ENCODE data around the gene ARSB. TPM values are rescaled to one million over a fixed set of nuclear protein-coding genes. Genes with fewer than 3 reads are reported as not detected.

ARSB gene
- total and polyA plus RNA-seq, 12 donors: 1.7 to 21.4 (median 14.1) TPM

DNA sequence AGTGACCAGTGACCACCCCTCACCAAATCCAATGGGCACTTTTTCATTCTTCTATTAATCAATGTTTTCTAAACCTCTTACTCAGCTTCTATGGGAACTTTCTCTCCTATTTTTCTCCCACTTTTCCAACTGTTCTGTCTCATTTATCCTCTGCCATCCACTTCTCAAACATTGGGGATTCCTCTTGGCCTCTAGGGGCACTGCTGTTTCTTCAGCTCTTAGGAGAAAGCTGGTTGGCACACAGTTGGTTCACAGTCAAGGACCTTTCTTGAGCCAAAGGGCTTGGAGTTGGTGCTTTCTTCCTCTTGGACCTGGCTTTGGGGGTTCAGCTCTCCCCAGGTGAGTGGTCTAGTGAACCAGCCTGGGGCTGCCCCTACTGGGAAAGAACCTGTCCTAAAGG is 224.3 kb downstream of the ARSB start:
- Histone ChIP-seq H3K9me3 (no peaks in the 10 kb centered on the region), H3K4me1 (peaks cover 0 to 48% (median 0%) of the 10 kb centered on the region in 9 donors), H3K36me3 (no peaks in the 10 kb centered on the region), H3K27ac (peak overlapping the region in 1 of 10 donors; percentile 56), H3K27me3 (peaks cover 0 to 3% (median 0%) of the 10 kb centered on the region in 7 donors), H3K4me3 (no peak overlapping the region)
- ATAC-seq: no peak
- no peak for DNase-seq
- TF ChIP-seq, protein P1, sequence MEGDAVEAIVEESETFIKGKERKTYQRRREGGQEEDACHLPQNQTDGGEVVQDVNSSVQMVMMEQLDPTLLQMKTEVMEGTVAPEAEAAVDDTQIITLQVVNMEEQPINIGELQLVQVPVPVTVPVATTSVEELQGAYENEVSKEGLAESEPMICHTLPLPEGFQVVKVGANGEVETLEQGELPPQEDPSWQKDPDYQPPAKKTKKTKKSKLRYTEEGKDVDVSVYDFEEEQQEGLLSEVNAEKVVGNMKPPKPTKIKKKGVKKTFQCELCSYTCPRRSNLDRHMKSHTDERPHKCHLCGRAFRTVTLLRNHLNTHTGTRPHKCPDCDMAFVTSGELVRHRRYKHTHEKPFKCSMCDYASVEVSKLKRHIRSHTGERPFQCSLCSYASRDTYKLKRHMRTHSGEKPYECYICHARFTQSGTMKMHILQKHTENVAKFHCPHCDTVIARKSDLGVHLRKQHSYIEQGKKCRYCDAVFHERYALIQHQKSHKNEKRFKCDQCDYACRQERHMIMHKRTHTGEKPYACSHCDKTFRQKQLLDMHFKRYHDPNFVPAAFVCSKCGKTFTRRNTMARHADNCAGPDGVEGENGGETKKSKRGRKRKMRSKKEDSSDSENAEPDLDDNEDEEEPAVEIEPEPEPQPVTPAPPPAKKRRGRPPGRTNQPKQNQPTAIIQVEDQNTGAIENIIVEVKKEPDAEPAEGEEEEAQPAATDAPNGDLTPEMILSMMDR (IDR thresholded peaks at IDR 0.05): peak in 3 of 9 donors; percentile 6 to 9 (median 8)
- intact Hi-C loops (cut with DNase I): no loop called here

DNA sequence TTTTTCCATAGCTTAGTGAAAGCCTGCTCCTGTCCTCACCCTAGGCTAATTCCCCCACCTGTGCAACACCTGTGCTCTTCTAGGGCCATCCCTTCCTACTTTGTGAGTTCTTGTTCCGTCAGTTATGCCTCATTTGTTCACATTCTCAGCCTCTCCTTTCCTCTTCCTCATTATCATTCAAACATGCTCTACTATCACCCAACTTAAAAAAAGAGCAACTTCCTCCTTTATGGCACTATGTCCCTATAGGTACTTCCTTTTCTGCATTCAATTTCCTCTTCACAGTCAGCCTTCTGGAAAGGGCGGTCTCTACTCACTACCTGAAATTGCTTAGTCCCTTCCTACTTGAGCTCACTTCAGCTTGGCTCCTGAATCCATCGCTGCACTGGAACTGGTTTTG is 224.7 kb downstream of the ARSB start:
- 87 to 93% methylated on average over 3 of the region's 3 CpGs for WGBS, 2 donors
- no peaks in the 10 kb centered on the region for H3K36me3 ChIP-seq
- no peaks in the 10 kb centered on the region for H3K9me3 ChIP-seq
- H3K27me3 ChIP-seq: peaks cover 0 to 3% (median 0%) of the 10 kb centered on the region in 7 donors
- peak overlapping the region in 1 of 10 donors; percentile 56 for H3K27ac ChIP-seq
- TF ChIP-seq, protein P1 (IDR thresholded peaks at IDR 0.05): no peak
- H3K4me3 ChIP-seq: no peak overlapping the region
- ATAC-seq: peak in 4 of 8 donors; percentile 18 to 32 (median 24)
- no peak for DNase-seq
- intact Hi-C loops (cut with DNase I): no loop called here
- peaks cover 0 to 52% (median 0%) of the 10 kb centered on the region in 9 donors for H3K4me1 ChIP-seq

DNA sequence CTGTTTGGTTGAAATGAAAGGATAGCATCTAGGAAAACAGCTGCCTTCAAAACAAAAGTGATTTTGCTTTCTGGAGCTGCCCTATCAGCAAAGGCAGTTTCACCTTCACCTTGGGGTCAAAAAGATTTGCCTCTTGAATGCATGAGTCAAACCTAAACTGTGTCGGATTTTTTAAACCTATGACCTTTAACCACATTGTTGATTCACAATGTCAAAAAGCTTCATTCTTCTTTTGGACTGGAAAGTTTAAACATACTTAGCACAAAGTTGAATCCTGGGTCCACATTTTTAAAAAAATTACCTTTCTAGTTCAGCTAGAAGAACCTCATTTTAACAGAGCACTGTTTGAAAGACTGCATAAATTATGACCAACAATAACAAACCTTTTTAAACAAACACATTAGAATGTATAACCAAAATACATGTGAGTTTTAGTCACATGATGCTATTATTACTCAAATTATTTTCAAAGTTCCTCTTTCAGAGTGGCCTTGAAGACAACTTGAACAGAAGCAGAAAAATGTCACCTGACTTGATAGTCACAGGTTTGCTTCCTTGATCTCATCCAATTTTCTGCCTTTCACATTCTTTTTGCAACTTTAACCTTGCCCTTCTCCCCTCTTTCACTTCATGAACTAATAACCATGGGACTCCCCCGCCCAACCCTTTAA is 226.8 kb downstream of the ARSB start:
- DNase-seq (no peak), ATAC-seq (no peak)
- 85 to 94% methylated on average over 2 of the region's 2 CpGs for WGBS, 2 donors
- peaks cover 0 to 55% (median 0%) of the 10 kb centered on the region in 9 donors for H3K4me1 ChIP-seq
- no peak overlapping the region for H3K4me3 ChIP-seq
- no peaks in the 10 kb centered on the region for H3K27me3 ChIP-seq
- H3K9me3 ChIP-seq: no peaks in the 10 kb centered on the region
- H3K36me3 ChIP-seq: no peaks in the 10 kb centered on the region
- TF ChIP-seq, protein P1 (IDR thresholded peaks at IDR 0.05): no peak
- peak overlapping the region in 1 of 10 donors; percentile 36 for H3K27ac ChIP-seq
- intact Hi-C loops (cut with DNase I): no loop called here

DNA sequence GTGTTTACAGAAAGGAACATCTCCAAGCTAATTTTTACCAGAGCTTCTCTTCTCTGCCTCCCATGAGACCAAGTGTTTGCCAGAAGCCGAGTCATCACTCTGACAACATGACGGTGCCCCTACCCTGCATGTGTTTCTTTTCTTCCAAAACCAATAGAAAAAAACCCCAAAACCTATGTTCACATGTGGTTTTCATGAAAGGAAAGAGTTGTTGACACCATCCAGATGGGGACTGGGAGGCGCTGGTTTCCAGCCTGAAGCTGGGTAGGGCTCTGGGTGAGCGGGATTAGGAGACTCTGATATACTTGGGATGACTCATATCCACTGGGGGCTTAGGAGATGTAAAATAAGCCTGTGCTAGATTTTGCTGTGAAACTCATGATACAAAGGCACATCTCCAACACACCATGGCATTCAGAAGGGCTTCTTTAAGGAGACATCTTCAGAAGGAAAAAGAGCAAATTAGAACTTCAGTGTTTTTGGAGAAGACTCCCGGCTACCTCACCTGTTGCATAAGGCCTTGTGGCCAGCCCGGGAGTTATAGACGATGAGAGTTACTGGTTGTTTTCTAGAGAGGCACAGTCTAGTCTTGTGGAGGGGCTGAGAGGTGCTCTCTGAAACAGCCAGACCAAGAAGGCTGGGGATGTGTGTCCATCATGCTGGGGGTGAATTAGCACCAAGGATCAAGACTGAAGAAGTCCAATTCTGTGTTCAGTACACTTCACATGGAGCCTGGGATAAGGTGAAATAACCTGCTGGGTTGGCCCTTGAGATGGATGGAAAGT is 227.6 kb downstream of the ARSB start:
- H3K27me3 ChIP-seq: no peaks in the 10 kb centered on the region
- H3K4me3 ChIP-seq: no peak overlapping the region
- DNase-seq (no peak), ATAC-seq (peak; percentile 40 to 83 (median 58))
- H3K9me3 ChIP-seq: no peaks in the 10 kb centered on the region
- WGBS, 2 donors: 78 to 82% methylated on average over 7 of the region's 7 CpGs
- H3K27ac ChIP-seq: peak overlapping the region in 2 of 10 donors; percentile 30 to 36
- H3K36me3 ChIP-seq: no peaks in the 10 kb centered on the region
- peaks cover 0 to 55% (median 0%) of the 10 kb centered on the region in 9 donors for H3K4me1 ChIP-seq
- TF ChIP-seq, protein P1 (IDR thresholded peaks at IDR 0.05): no peak
- intact Hi-C loops (cut with DNase I): no loop called here

All from heart right ventricle (tissue), 16 donors.